HG03135 (cell line): ENCODE measurements around the gene GRM3.
"Not testable (repeated sequence)": the region's sequence is repeated elsewhere in the genome, so short reads cannot be mapped to it uniquely, and the experiment has no call there.

Experiments
- ATAC-seq: cut with Tn5 transposase; IDR thresholded peaks from one replicate; pipeline ENCODE4 v1.9.1; 2021; ENCODE audit warnings: mild to moderate bottlenecking, moderate library complexity; ENCODE audit not compliant: unreplicated experiment

The GRM3 gene

GRCh38 chr7:86643561-86644281 lies at the start of gene GRM3:
TSS of gene GRM3 (plus strand) at chr7:86643909. CDS start at chr7:86765146, 121,237 bp downstream.
- ATAC-seq = no peak

GRCh38 chr7:86598311-86598710 lies 45.4 kb upstream of the GRM3 start:
- ATAC-seq = no peak

GRCh38 chr7:86598721-86599120 lies 45.0 kb upstream of the GRM3 start:
- ATAC-seq = no peak

- no peak for ATAC-seq
These were observed 43.0 kb upstream of the GRM3 start for GRCh38 chr7:86600506-86601290.

GRCh38 chr7:86615711-86616110 lies 28.0 kb upstream of the GRM3 start:
- ATAC-seq = not testable (repeated sequence)

DNA sequence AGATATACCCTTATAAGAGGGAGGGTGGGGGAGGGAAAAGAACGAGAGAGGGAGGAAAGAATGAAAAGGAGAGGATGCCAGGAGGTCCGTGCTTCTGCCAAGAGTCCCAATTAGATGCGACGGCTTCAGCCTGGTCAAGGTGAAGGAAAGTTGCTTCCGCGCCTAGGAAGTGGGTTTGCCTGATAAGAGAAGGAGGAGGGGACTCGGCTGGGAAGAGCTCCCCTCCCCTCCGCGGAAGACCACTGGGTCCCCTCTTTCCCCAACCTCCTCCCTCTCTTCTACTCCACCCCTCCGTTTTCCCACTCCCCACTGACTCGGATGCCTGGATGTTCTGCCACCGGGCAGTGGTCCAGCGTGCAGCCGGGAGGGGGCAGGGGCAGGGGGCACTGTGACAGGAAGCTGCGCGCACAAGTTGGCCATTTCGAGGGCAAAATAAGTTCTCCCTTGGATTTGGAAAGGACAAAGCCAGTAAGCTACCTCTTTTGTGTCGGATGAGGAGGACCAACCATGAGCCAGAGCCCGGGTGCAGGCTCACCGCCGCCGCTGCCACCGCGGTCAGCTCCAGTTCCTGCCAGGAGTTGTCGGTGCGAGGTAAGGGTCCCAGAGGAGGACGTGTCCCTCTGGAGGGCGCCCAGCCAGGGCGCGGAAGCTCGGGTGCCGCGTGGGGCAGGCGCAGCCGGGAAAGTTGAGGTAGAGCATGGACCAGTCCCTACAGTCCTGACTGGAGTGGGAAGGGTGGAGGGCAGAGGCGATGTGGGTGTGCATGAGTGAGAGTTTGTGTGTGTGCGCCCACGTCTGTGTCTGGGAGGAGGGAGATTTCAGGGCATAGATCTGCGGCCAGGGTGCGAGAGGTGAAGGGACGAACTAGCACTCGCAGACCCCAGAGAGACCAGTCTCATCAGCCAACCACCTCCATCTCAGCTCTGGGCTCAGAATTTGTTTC lies 844 bp downstream of the GRM3 start:
- no peak for ATAC-seq

- ATAC-seq = no peak
These were observed 1.5 kb downstream of the GRM3 start for GRCh38 chr7:86645225-86645608.

GRCh38 chr7:86645676-86646276 lies 2.1 kb downstream of the GRM3 start:
- ATAC-seq = no peak

- no peak for ATAC-seq
These were observed 3.8 kb downstream of the GRM3 start for GRCh38 chr7:86647385-86648094.

- no peak for ATAC-seq
These were observed 4.5 kb downstream of the GRM3 start for GRCh38 chr7:86648169-86648568.

DNA sequence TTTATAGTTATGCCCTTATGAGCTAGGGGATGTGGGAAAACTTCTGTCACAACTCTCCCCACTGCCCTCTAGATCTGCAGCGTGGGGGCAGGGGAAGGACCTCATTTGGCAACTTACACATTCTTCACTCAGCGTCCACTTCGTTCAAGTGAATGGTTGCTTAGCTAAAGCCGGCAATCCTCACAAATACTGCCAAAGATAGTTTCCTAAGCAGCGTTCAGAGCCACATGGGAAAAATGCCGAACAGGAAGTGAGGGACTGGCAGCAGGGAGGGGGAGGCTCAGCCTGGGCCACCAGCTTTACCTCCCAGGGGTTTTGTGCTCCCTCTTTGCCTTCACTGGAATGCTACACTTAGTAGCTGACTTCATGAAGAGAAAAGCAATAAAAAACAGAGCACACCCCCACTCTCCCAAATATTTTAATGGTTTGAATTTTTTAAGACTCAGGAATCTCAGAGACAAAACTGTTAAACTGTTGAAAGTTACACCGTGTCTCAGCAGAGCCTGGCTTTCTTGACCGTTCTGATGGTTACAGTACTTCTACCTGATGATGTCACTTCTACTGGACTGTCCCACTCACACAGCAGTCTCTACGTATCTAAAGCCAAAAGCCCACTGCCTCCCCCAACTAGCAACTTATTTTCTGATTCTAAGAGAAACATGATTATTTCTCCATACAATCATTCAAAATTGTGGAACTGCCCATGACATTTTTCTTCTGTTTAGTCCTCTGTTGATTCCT lies 10.4 kb downstream of the GRM3 start:
- no peak for ATAC-seq

DNA sequence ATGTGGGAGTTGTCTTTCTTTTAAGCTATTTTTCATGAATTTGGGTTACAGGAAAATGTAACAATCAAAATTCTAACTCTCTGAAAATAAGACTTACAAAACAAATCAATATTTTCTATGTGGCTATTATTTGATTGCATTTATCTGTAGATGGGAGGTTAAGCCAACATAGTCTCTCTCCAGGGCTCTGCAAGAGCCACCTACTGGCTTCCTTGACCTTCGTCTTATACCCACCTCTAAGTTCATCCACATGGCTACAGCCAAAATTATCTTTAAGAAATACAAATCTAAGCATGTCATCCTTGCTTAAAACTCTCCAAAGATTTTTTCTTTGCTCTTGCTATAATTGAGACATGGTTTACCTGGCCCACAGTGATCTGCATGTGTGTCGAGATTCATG lies 14.2 kb downstream of the GRM3 start:
- no peak for ATAC-seq

- no peak for ATAC-seq
These were observed 17.3 kb downstream of the GRM3 start for GRCh38 chr7:86660950-86661462.

DNA sequence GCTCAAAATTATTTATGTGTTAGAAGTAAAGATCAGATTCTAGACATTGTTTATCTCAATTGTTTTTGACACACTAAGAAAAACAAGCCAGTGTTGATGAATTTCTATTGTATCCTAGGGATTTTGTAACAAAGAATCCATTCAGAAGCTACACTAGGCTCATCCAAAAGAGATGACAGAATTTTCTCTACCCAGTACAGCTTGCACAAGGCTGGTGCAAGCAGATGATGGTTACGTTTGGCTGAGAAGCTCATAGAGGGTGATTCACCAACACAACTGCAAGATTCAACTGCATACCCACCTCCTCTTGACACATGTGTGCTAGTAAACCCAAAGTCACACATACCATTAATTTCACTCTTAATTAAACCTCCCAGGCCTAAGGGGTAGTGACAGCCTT lies 20.8 kb downstream of the GRM3 start:
- ATAC-seq = no peak

DNA sequence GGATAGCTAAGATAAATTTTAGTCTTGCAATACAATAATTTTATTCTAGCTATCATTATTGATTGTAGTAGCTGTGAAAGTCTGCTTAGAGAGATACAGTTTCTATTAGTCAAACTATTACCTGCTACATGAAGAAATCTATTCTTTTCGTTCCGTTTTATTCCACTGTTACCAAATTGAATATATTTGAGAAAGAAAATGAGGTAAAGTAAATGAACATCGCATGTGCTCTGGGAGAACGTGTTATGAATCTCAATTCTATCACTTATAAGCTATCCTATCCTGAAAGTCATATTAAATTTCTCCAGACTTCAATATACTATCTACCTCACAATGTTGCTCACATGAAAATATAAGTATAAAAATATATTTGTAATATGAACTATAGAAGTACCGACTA lies 21.3 kb downstream of the GRM3 start:
- no peak for ATAC-seq

GRCh38 chr7:86665669-86666068 lies 22.0 kb downstream of the GRM3 start:
- no peak for ATAC-seq

- ATAC-seq = no peak
These were observed 24.0 kb downstream of the GRM3 start for GRCh38 chr7:86667732-86668131.

DNA sequence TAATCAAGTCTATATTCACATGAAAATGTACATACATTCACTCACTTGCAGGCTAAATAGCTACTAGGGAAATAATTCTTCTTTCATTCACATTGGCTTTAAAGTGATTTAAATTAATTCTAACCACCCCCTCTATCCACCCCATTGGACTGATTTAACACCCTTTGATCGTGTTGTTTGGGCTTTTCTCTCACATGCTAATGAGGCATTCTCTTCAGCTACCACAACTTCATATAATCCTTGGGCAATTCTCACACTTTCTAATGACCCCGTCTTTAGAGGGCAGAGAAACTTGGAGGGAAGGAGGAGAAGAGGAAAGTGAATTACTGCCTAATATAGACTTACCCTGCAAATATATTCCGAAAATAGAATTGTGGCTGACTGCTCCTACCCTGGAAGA lies 24.6 kb downstream of the GRM3 start:
- no peak for ATAC-seq

GRCh38 chr7:86687831-86688230 lies 44.1 kb downstream of the GRM3 start:
- no peak for ATAC-seq
